Esophagus mucosa (tissue), 1 donor: ENCODE data around the gene TRIM37. TPM values are rescaled to one million over a fixed set of nuclear protein-coding genes. Genes with fewer than 3 reads are reported as not detected.

Experiments
- total RNA-seq: library from RNA; stranded (reverse); gene quantifications from one replicate; pipeline ENCODE4 v1.2.4, GENCODE V29; 2023
- donor health status: DM: yes; HTN: yes; CAD: no.

The TRIM37 gene
- total RNA-seq, 1 donor from 2014 or later, result 14.0 TPM

Other genes with a start within 250 kb of the TRIM37 start
- gene SKA2, start 48.3 kb upstream of the TRIM37 start, total RNA-seq, result 36.7 TPM
- gene PRR11, start 48.9 kb upstream of the TRIM37 start, total RNA-seq, result 25.4 TPM
- 7.6 TPM for gene SMG8, start 103.2 kb upstream of the TRIM37 start, total RNA-seq
- 0.96 TPM for gene GDPD1, start 113.6 kb upstream of the TRIM37 start, total RNA-seq
- 5.7 TPM for gene YPEL2, start 224.8 kb upstream of the TRIM37 start, total RNA-seq